Body of pancreas (tissue), 4 donors: Measurements from ENCODE around the gene TFAP2B.

Source experiments
- CTCF ChIP-seq, 7 experiments: fragments of 450-650 bp in 4 of 7; fragments of 200-600 bp in 3 of 7; sonication (generic) in 3 of 7; IDR thresholded peaks; one replicate each; pipeline ENCODE4 v1.5.1; 2016 to 2019; ENCODE audit warnings: antibody characterized with exemption in 7 of 7
- POLR2A ChIP-seq, 3 donors: fragments of 450-650 bp; IDR thresholded peaks; one replicate each; pipeline ENCODE4 v1.6.1; 2016; ENCODE audit warnings: antibody characterized with exemption in 3 of 3, mild to moderate bottlenecking in 2 of 3

GRCh38 chr6:50853939-50854338 lies 35.3 kb downstream of the TFAP2B start:
- TF ChIP-seq CTCF (IDR thresholded peaks at IDR 0.05): no peak
- TF ChIP-seq POLR2A (IDR thresholded peaks at IDR 0.05): no peak
